Rectal smooth muscle tissue (tissue), 1 donor: Measurements from ENCODE around the gene ENTPD8.

Experiments
- H3K27ac ChIP-seq: one replicate; pipeline ENCODE4 v1.7.0; 2013; ENCODE audit warnings: low read depth, low read length, inconsistent platforms
- H3K27me3 ChIP-seq: one replicate; pipeline ENCODE4 v1.7.0; 2013; ENCODE audit warnings: low read length; ENCODE audit not compliant: control insufficient read depth, insufficient read depth
- H3K36me3 ChIP-seq: one replicate; pipeline ENCODE4 v1.7.0; 2013; ENCODE audit warnings: low read length; ENCODE audit not compliant: control insufficient read depth, insufficient read depth
- H3K4me1 ChIP-seq: one replicate; pipeline ENCODE4 v1.7.0; 2013; ENCODE audit warnings: low read length; ENCODE audit not compliant: control insufficient read depth, insufficient read depth
- H3K4me3 ChIP-seq: one replicate; pipeline ENCODE4 v1.7.0; 2013; ENCODE audit warnings: low read length
- H3K9ac ChIP-seq: one replicate; pipeline ENCODE4 v1.7.0; 2013; ENCODE audit warnings: low read length

ENTPD8 gene

GRCh38 chr9:137459601-137460362 is 18.6 kb upstream of the ENTPD8 start:
- Histone ChIP-seq H3K9ac (no peak overlapping the region), H3K4me3 (peak overlapping the region; percentile 40), H3K36me3 (no peaks in the 10 kb centered on the region), H3K27ac (no peak overlapping the region), H3K4me1 (peaks cover 6% of the 10 kb centered on the region), H3K27me3 (no peaks in the 10 kb centered on the region)

DNA sequence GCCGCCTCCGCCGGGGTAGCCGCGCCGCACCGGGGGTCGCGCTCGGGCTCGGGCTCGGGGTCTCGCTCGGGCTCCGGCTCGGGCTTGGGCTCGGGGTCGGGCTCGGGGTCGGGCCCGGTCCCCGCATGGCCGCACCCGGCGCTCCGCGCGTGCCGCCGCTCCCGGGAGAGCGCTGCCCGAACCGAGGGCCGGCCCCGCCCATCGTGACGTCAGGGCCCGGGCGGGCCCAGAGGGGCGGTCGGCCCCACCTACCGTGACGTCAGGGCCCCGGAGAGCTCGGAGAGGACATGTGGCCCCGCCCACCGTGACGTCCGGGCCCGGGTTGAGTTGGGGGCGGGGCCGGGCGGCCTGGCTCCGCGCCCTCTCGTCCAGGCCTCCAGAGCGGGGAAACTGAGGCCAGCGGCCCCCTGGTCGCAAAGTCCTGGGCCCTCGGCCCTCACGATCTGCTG is 18.0 kb upstream of the ENTPD8 start, which contains the start of gene NSMF:
TSS of gene NSMF (minus strand) at position 183 of the 449 bp plus-strand sequence. CDS start 232 bp downstream, outside the sequence.
- peak within 1 kb of the TSS; percentile 16 for H3K9ac ChIP-seq
- H3K4me3 ChIP-seq, result peak within 1 kb of the TSS; percentile 62
- H3K27me3 ChIP-seq, result no peaks in the 10 kb centered on the region
- H3K36me3 ChIP-seq, result no peaks in the 10 kb centered on the region
- peaks cover 11% of the 10 kb centered on the region for H3K4me1 ChIP-seq
- H3K27ac ChIP-seq, result no peak within 1 kb of the TSS

DNA sequence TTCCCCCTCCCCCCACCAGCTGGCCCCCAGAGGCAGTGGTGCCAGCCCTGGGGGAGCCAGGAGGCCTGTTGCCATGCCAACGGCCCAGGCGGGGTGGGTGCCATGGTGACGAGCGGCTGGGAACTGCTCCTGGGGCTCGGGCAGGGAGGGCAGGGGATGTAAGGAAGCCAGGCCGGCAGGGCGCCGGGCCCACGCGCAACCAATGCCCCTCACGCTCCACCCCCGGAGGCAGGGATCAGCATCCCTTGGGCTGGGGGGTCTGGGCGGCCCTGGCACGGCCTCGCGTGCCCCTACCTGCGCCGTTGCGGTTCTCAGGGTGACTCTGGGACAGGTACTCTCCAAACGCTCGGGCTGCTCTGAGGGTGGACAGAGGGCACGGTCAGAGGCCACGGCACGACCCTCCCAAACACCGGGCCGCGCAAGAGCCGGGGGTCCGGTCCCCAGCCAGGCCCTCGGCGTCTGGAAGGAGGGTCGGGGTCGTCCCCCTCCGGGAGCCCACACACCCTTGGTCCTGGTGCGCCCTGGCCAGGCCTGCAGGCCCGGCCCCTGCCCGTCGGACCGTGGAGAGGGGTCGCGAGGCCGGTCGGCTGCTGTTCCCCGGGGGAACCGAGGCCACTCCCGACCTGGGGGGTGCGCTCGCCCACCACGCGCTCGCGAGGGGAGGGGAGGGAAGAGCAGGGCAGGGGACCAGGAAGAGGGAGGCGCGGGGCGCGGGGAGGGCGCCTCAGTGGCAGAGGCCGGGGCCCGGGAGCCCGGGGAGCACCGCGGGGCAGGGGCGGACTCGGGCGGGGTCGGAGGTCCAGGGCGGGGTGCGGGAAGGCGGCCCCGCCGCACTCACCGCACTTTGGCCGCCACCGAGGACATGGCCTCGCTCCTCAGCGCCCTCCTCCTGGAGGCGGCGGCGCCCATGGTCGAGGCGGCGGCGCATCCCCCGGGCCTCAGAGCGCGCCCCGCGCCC is 17.3 kb upstream of the ENTPD8 start:
- Histone ChIP-seq H3K4me3 (peak overlapping the region; percentile 62), H3K27ac (no peak overlapping the region), H3K36me3 (no peaks in the 10 kb centered on the region), H3K9ac (peak overlapping the region; percentile 16), H3K27me3 (no peaks in the 10 kb centered on the region), H3K4me1 (peaks cover 12% of the 10 kb centered on the region)

GRCh38 chr9:137457406-137458193 is 16.4 kb upstream of the ENTPD8 start:
- Histone ChIP-seq H3K4me3 (no peak overlapping the region), H3K4me1 (peaks cover 15% of the 10 kb centered on the region), H3K9ac (no peak overlapping the region), H3K36me3 (peaks cover 4% of the 10 kb centered on the region), H3K27me3 (no peaks in the 10 kb centered on the region), H3K27ac (no peak overlapping the region)

GRCh38 chr9:137456864-137457405 is 15.8 kb upstream of the ENTPD8 start:
- Histone ChIP-seq H3K36me3 (peaks cover 4% of the 10 kb centered on the region), H3K9ac (no peak overlapping the region), H3K4me3 (no peak overlapping the region), H3K4me1 (peaks cover 15% of the 10 kb centered on the region), H3K27ac (no peak overlapping the region), H3K27me3 (no peaks in the 10 kb centered on the region)

GRCh38 chr9:137456061-137456863 is 15.1 kb upstream of the ENTPD8 start:
- Histone ChIP-seq H3K4me3 (no peak overlapping the region), H3K36me3 (peaks cover 4% of the 10 kb centered on the region), H3K9ac (no peak overlapping the region), H3K4me1 (peaks cover 15% of the 10 kb centered on the region), H3K27me3 (no peaks in the 10 kb centered on the region), H3K27ac (no peak overlapping the region)

- no peaks in the 10 kb centered on the region for H3K27me3 ChIP-seq
- H3K36me3 ChIP-seq, result peaks cover 4% of the 10 kb centered on the region
- no peak overlapping the region for H3K9ac ChIP-seq
- no peak overlapping the region for H3K4me3 ChIP-seq
- no peak overlapping the region for H3K27ac ChIP-seq
- peaks cover 15% of the 10 kb centered on the region for H3K4me1 ChIP-seq
Observed at GRCh38 chr9:137455359-137455991, 14.3 kb upstream of the ENTPD8 start.

DNA sequence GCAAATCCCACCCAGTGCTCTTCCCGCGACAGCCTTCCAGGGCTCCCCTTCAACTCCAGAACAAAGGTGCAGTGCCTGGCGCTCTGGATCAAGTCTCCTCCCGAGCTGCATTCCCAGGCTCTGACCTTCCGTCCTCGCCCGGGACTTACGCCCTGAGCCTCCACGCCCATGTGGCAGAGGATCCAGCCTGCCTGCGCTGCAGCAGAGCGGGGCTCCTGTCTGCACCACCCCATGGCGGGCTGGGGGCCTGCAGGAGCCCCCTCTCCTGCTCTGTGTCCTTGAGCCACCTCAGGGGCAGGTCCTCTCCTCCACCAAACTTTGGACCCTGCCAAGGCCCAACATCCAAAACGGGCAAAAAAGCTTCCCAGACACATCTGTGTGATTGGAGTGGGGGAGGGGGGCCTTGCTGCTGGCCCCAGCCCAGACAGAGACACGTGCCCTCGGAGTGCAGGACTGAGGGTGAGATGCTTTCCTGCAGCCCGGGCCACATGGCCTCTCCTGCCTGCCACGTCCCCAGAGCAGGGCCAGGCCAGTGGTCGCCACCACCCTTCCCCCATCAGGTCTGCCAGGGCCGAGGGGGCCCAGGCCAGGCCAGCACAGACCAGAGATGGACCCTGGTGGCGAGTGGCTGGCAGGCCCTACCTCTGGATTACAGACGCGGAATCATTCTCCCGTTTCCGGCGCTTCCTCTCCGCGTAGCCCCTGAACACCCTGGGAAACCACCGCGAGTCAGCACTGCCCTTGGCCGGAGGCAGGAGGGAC is 13.6 kb upstream of the ENTPD8 start:
- Histone ChIP-seq H3K9ac (peak overlapping the region; percentile 57), H3K4me1 (peaks cover 15% of the 10 kb centered on the region), H3K4me3 (peak overlapping the region; percentile 82)

GRCh38 chr9:137454145-137454596 is 13.0 kb upstream of the ENTPD8 start:
- peaks cover 4% of the 10 kb centered on the region for H3K36me3 ChIP-seq
- H3K9ac ChIP-seq, result peak overlapping the region; percentile 57
- peak overlapping the region; percentile 82 for H3K4me3 ChIP-seq
- peaks cover 15% of the 10 kb centered on the region for H3K4me1 ChIP-seq
- H3K27me3 ChIP-seq, result no peaks in the 10 kb centered on the region
- H3K27ac ChIP-seq, result peak overlapping the region; percentile 70

More for the DNA sequence above, 13.6 kb upstream of the ENTPD8 start:
- H3K27me3 ChIP-seq, result no peaks in the 10 kb centered on the region
- peaks cover 4% of the 10 kb centered on the region for H3K36me3 ChIP-seq
- H3K27ac ChIP-seq, result peak overlapping the region; percentile 70

DNA sequence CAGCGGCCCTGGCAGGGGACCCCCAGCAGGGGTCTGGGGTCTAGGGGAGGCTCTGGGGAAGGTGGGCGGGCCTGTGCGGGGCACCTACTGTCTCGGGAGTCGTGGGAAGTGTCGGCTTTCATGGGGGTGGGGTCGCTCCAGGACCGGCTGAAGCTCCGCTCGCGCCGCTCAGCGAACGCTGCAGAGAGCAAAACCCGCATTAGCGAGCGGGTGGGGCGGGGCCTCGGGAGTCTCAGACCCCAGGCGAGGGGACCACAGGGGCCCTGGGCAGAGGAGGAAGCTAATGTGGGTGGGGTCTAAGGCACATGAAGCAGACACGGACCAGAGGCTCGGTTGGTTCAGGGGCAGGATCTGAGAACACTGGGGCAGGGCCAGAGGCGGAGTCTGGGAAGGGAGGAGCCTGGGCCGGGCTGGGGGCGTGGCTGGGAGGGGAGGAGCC is 12.5 kb upstream of the ENTPD8 start:
- peaks cover 15% of the 10 kb centered on the region for H3K4me1 ChIP-seq

More for the DNA sequence above, 12.5 kb upstream of the ENTPD8 start:
- no peak overlapping the region for H3K9ac ChIP-seq
- H3K27me3 ChIP-seq, result no peaks in the 10 kb centered on the region
- peaks cover 4% of the 10 kb centered on the region for H3K36me3 ChIP-seq
- peak overlapping the region; percentile 63 for H3K4me3 ChIP-seq
- no peak overlapping the region for H3K27ac ChIP-seq
